Measurements from ENCODE around the gene ETNK1.

The ETNK1 gene

DNA sequence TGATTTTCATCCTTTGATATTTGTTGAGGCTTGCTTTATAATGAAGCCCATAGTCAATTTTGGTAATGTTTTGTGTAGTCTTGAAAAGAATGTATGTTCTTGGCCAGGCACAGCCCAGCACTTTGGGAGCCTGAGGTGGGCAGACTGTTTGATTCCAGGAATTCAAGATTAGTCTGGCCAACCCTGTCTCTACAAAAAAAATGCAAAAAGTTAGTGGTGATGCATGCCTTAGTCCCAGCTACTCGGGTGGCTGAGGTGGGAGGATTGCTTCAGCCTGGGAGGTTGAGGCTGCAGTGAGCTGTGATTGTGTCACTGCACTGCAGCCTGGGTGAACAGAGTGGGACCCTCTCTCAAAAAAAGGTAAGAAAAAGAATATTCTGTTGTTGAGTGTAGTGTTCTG lies 10.8 kb downstream of the ETNK1 start:
- no peak for DNase-seq

GRCh38 chr12:22640851-22641250 lies 15.9 kb downstream of the ETNK1 start:
- no peak for DNase-seq

GRCh38 chr12:22641353-22642053 lies 16.5 kb downstream of the ETNK1 start:
- DNase-seq, result no peak

DNA sequence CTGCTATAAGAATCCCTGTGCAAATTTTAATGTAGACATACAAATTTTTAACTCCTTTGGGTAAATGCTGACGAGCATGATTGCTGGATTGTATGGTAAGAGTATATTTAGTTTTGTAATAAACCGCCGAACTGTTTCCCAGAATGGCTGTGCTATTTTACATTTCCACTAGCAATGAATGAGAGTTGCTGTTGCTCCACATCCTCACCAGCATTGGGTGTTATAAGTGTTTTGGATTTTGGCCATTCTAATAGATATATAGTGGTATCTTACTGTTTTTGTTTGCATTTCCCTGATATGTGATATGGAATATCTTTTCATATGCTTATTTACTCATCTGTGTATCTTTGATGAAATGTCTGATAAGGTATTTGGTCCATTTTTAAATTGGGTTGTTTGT lies 23.7 kb downstream of the ETNK1 start:
- no peak for DNase-seq

DNA sequence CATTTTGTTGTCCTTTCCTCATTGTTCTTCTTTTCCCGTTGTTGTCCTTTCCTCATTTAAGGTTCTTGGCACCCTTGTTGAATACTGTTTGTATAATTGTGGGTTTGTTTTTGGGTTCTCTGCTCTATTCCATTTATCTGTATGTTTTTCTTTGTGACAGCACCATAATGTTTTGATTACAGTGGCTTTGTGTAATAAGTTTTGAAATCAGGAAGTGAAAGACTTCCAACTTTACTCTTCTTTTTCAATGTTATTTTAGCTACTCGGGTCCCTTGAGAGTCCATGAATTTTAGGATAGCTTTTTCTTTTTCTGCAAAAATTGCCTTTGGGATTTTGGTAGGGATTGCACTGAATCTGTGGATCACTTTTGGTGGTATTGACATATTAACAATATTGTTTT lies 28.1 kb downstream of the ETNK1 start:
- DNase-seq, result no peak

DNA sequence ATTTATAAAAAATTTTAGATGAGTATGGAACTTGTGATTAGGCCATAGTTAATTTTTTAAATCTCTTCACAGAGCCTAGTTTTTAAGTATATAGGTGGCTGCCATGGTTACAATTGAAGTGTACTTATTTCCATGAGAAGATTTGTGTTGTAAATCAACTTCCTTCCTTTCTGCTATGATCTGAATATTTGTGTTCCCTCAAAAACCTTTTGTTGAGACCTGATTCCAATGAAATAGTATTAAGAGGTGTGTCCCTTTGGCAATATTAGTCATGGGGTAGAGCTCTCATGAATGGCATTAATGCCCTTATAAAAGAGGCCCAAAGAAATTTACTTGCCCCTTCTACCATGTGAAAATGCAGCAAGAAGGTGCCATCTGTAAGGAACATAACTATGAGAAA lies 28.8 kb downstream of the ETNK1 start:
- no peak for DNase-seq

DNA sequence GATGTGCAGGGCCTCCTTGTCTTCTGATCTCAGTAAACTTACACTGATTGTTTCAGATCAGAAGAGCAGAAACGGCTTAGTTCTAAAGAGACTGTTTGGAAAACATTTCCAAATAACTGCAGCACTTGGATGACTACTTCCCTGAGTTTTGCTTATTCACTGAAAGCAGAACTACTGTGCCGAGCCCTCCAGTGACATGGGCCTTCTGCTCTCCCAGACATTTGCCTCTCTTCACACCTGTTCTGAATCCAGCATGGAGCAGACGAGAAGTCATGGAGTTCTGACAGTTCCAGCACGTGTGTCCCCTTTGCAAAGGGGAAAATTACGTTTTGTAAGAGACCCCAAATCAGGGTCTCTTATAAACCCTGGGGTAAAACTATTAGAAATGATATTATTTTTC lies 31.4 kb downstream of the ETNK1 start:
- no peak for DNase-seq

GRCh38 chr12:22656831-22657230 lies 31.9 kb downstream of the ETNK1 start:
- DNase-seq, result no peak

DNA sequence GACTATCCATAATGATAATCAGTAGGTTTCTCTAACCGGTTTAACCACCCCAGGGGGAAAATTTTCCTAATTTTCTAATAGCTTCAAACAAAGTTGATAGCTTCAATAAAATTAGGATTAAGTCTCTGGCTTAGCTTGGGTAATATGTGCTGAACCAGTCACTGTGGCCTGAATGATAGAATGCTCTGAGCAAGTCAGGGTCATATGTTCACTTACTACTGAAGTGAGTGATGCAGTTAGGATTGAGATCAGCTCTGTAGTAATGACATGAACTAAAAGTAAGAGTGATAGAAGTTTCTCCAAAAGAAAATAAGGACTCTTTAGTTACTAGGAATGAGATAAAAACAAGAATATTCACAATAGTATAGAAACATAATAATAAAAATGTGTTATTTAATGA lies 32.6 kb downstream of the ETNK1 start:
- no peak for DNase-seq

GRCh38 chr12:22658214-22658613 lies 33.2 kb downstream of the ETNK1 start:
- DNase-seq, result no peak

GRCh38 chr12:22662356-22662755 lies 37.4 kb downstream of the ETNK1 start:
- no peak for DNase-seq

DNA sequence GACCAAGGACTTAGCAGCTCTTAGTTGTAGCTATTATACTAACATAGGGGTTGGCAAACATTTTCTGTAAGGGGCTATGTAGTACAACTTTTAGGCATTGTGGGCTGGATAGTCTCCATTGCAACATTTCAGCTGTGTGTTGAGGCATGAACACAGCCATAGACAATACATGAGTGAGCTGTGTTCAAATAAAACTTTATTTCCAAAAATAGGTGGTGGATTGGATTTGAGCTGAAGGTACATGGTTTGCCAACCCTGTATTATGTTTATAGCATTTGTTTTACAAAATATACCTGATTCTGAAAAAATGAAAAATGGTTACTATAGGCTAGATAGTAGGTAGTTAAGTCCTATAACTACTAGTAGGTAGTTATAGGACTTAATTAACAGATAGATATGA lies 40.5 kb downstream of the ETNK1 start:
- no peak for DNase-seq

- no peak for DNase-seq
These were observed 42.2 kb downstream of the ETNK1 start for GRCh38 chr12:22667122-22667521.

DNA sequence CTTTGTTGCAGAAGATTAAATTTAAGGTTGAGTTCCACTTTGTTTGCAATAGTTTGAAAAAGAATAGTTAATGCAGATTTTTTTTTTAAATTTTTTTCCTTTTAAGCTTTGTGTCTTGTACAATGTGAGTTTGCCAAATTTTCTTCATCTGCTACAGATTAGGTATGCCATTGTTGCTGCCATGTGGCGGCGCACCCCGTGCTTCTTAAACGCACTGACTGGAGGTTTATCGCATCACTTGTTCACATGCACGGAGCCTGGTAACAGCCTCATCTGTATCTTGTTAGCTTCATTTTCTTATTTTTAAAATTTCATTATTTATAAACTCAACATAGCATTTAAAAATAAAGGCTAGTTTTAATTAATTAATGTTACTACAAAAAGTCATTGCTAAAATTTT lies 43.5 kb downstream of the ETNK1 start:
- DNase-seq, result no peak

DNA sequence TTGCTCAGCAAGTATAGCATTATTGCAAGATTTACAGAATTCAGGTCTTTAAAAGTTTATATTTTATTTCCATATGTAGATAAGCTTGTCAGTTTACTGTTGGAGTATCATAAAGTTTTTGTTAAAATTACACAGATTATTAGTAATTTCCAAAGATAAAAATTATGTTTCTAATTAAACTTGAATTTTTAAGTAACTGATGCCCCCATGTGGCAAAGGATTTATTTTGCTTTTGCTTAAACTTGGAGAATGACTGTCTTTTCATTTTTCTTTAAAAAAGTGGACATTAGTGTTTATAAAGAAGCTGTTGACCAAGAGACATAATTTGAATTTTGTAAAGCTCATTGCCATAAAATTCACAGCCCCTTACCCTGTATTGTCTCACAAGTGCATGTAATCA lies 45.8 kb downstream of the ETNK1 start:
- DNase-seq, result no peak

DNA sequence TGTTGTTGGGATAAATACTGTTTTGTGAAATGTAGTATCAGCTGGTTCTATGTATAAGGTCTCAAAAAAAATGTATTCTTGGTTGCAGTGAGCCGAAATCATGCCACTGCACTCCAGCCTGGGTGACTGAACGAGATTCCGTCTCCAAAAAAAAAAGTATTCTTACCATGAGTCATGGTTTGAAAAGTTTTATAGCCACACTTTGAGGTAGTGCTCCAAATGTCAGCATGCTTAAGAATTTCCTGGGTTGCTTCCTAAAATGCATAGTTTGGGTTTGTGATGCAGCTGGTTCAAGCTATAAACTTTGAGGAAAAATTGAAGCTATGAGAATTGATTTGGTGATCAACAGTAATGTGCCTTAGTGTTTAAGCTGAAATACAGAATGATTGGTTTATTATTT lies 48.0 kb downstream of the ETNK1 start:
- no peak for DNase-seq

DNA sequence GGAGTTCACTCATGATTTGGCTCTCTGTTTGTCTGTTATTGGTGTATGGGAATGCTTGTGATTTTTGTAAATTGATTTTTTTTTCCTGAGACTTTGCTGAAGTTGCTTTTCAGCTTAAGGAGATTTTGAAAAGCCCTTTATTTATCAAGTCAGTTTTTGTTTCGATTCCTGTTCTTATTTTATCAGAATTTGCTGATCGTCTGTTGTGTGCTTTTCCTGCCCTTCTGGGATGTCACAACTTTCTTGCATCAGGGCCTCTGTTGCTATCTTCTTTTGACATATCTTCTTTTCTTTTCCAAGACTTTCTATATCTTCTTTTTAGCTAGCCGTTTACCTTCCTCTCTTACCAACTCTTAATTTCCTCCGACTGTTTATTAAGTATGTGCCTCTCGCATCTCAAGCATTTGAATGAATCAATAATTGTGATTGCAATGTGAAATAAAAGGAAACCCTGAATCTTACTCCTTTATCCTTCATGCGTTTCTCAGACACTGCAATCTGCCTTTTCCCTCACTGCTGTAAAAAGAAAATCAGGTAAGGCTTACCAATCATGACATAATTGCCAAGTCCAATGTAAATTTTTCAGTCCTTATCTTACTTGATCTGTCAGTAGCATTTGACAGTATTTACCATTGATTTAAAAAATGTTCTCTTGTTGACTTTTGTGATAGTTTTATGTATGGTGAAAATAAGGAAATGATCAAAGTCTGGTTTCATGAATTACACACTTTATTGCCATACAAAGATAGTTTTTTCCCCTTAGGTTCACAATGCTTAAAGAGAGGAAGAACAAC lies 53.0 kb downstream of the ETNK1 start:
- no peak for DNase-seq

DNA sequence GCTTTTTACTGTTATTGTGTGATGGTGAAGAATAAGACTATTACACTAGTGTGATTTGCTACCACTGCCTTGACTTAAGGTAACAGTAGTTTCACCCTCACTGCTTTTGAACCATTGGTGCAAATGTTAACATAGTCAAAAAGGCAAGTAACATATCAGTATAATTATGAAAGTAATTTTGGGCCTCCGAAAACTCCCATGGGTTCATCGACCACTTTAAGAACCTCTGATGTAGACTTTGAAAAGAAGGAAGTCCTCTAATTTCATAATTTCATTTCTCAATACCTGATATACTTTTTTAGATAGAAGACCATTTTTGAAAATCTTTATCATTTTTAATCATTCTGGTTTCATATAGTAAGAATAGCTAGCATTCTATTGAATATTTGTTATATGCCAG lies 57.7 kb downstream of the ETNK1 start:
- no peak for DNase-seq

- DNase-seq, result no peak
These were observed 58.2 kb downstream of the ETNK1 start for GRCh38 chr12:22683131-22683530.

DNA sequence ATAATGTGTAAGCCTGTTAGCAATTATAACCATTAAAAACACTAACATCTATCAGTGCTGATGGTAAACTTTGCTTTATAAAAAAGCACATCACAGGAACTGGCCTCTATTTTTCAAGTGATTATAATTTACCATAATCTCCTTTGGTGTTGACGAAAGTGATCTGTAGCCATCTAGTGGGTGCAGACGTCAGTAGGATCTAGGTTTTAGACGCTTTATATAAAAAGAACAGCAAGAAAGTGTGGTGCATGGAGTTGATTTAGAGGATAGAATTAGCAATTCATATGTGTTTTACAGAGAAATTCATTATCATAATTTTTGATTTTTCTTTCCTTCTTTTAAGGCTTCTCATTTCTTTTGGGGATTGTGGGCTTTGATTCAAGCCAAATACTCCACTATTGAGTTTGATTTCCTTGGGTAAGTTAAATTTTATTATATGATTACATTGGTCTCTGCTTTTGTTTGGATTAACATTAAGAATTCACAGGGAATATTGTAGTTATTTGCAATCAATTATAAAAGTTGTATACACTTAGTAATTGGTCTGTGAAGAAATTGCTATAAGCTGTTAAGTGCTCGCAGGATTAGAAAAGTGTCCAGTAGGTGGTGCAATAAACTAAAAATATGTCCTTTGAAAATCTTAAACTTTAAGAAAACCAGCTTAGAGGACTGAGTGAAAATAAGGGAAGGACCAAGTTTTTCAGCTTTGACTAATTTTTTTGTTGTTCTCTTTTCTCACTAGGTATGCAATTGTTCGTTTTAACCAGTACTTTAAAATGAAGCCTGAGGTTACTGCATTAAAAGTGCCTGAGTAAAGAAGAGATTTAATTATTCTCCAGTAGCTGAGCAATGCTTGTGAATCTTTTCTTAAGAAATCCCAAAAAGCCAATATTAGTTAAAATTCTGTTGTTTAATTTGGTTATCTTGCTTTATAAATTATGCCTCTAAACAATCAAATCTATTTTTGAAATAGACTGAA lies 59.5 kb downstream of the ETNK1 start:
- no peak for DNase-seq

DNA sequence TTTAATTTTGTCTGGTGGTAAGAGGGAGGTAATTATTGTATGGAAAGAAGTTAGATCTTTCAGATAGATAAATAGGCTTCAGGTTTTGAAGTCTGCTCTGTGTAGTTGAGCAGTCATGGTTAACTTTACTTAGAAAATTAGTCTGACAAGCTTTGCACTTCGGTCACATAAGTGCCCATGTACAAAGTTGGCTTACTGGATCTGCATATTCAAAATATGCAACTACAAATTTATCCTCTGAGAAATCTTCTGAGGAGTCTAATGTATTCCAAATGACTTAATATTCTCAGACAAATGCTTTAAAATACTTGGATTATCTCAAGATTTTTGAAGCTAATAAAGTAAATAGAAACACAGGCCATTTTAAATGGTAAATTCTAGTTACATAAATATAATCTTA lies 61.2 kb downstream of the ETNK1 start:
- DNase-seq, result no peak

DNA sequence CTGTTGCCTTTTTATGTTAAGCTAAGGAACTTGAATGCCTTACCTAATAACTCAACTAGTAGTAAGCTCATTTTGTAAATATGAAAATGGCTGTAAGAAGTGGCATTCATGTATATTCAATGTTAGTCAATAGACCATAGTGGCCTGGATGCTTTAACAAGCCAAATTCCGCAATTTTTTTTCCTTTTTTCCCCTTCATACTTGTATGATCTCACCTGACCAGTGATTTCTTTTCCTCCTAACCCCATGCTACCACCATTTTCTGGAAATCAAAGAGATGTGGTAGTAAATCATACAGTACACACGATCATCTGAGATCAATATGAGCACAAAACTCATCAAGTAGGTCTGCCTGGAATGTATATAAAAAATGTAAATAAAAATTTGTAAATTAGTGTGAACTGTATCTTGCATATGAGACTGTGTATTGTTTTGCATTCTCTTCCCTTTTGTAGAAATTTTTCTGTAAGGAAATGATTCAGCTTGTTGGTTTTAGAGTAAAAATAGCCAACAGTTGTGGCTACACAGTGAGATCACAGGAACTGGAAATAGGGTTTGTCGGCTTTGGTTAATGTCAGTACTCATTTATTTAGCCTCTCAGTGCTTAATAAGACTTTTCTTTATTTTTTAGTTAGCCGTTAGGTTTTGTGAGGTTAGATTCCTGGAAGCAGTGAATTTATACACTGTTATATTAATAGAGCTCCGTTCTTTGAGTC lies 62.5 kb downstream of the ETNK1 start:
- DNase-seq, result no peak

DNA sequence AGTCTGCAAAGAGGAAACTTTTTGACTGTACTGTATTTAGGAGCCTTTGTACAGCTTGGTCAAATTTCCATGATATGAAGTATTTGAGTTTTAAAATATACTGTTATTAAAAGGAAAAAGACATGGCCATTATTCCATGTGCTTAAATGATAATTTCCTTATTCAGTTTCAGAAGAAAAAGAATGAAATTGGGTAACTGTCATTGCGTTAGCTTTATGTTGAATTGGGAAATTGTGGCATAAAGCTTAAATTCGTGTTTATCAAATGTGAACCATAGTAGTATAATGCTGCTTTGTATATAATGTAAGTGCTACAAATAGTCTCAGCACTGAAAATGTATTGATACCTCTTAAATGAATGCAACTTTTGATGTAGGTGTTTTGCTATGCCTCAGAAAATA lies 64.9 kb downstream of the ETNK1 start:
- no peak for DNase-seq

Data from activated naive CD4-positive, alpha-beta T cell treated with anti-CD3 and anti-CD28 coated beads, Interleukin-2, amount 50 U/mL, for 16 hours (primary cell).